AG04450 (cell line): Measurements from ENCODE around the gene CARMIL1. TPM values are rescaled to one million over a fixed set of nuclear protein-coding genes. Genes with fewer than 3 reads are reported as not detected.

Experiments
- CTCF ChIA-PET: fragments of 300-600, 350-600 bp; formaldehyde crosslinking; extraction: SDS; loops from one replicate; lab custom pipeline; 2022; ENCODE audit warnings: antibody characterized with exemption, inconsistent platforms; lab: Charles Lee
- POLR2A ChIA-PET: fragments of 350-600 bp; formaldehyde crosslinking; extraction: SDS; loops from one replicate; lab custom pipeline; 2021; ENCODE audit warnings: antibody characterized with exemption, inconsistent platforms; lab: Yijun Ruan, JAX
- DNase-seq: peaks from one replicate; pipeline ENCODE4 v3.0.0-alpha.2; 2011; ENCODE audit warnings: low read depth, low spot score
- H3K27ac ChIP-seq: one replicate; pipeline ENCODE4 v1.5.1; 2012; ENCODE audit warnings: low read depth, low read length, control low read depth
- H3K27me3 ChIP-seq: one replicate; pipeline ENCODE4 v1.6.0; 2012; ENCODE audit warnings: low read length; ENCODE audit not compliant: control insufficient read depth, insufficient read depth
- H3K4me3 ChIP-seq: 2 replicates; pipeline ENCODE4 v1.5.1; 2011; ENCODE audit warnings: mild to moderate bottlenecking, low read depth, low read length, control low read depth
- H3K9me3 ChIP-seq: 2 replicates; pipeline ENCODE4 v1.5.1; 2012; ENCODE audit warnings: low read length; ENCODE audit not compliant: control insufficient read depth, insufficient read depth
- polyA plus RNA-seq: library from polyadenylated mRNA; depleted of rRNA; stranded (reverse); fragments of >200 nt; gene quantifications from 2 replicates; pipeline ENCODE4 v1.2.3, GENCODE V29; 2011
- TF ChIP-seq, protein P1 (sequence below): IDR thresholded peaks from 2 replicates; pipeline ENCODE4 v1.5.1; 2011; ENCODE audit warnings: low read depth, low read length, control low read depth, inconsistent platforms

CARMIL1 gene
- polyA plus RNA-seq, 1 experiment: 0.55 TPM

DNA sequence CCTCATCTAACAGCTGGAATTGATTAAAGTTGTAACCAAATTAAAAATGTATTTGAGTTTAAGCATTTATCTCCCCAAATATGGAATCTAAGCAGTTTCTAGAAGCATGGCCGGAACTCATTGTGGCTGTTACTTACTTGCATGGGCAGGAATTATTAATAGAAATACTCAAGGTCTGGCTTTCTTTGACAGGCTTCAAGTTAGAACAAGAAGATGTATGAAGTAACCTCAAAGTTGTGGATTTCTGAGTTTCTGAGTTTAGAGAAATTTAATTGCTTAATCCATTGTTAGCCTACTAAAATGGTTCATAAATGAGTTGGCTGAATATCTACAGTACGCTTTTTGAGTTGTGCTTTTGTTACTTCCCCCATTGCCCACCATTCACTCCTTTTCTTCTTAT is 7.7 kb downstream of the CARMIL1 start:
- ChIA-PET CTCF (interaction anchor here (1.4 to 2.0 kb wide), 3 partner anchors 8 to 203 kb away, joined by 5 to 9 read pairs (median 8); partner anchors contain the start of gene CARMIL1), POLR2A (no interaction called here)
- TF ChIP-seq, protein P1, sequence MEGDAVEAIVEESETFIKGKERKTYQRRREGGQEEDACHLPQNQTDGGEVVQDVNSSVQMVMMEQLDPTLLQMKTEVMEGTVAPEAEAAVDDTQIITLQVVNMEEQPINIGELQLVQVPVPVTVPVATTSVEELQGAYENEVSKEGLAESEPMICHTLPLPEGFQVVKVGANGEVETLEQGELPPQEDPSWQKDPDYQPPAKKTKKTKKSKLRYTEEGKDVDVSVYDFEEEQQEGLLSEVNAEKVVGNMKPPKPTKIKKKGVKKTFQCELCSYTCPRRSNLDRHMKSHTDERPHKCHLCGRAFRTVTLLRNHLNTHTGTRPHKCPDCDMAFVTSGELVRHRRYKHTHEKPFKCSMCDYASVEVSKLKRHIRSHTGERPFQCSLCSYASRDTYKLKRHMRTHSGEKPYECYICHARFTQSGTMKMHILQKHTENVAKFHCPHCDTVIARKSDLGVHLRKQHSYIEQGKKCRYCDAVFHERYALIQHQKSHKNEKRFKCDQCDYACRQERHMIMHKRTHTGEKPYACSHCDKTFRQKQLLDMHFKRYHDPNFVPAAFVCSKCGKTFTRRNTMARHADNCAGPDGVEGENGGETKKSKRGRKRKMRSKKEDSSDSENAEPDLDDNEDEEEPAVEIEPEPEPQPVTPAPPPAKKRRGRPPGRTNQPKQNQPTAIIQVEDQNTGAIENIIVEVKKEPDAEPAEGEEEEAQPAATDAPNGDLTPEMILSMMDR: no peak
- H3K27ac ChIP-seq: no peak overlapping the region
- no peaks in the 10 kb centered on the region for H3K27me3 ChIP-seq
- H3K4me3 ChIP-seq: no peak overlapping the region
- no peaks in the 10 kb centered on the region for H3K9me3 ChIP-seq
- no peak for DNase-seq

DNA sequence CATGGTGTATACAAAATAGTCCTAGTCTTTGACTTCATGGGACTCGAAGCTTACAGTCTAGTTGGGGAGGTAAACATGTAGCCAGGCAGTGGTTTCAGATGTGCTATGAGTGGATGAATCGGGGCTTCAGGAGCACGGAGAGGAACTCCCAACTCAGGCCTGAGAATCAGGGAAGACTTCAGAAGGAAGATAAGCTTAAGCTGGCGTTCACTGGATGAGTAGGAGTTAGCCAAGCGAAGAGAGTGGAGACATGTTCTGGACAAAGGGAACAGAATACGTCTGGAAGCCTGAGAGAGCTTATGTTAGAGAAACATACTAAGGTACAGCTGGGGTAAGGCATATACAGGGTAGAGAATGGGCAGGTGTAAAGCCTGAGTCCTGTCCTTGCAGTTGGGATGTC is 8.8 kb downstream of the CARMIL1 start:
- ChIA-PET POLR2A (no interaction called here), CTCF (interaction anchor here (1.4 to 2.0 kb wide), 3 partner anchors 9 to 202 kb away, joined by 5 to 9 read pairs (median 8); partner anchors contain the start of gene CARMIL1)
- H3K4me3 ChIP-seq: no peak overlapping the region
- H3K27ac ChIP-seq: no peak overlapping the region
- no peak for DNase-seq
- TF ChIP-seq, protein P1: no peak
- H3K9me3 ChIP-seq: no peaks in the 10 kb centered on the region
- H3K27me3 ChIP-seq: no peaks in the 10 kb centered on the region

DNA sequence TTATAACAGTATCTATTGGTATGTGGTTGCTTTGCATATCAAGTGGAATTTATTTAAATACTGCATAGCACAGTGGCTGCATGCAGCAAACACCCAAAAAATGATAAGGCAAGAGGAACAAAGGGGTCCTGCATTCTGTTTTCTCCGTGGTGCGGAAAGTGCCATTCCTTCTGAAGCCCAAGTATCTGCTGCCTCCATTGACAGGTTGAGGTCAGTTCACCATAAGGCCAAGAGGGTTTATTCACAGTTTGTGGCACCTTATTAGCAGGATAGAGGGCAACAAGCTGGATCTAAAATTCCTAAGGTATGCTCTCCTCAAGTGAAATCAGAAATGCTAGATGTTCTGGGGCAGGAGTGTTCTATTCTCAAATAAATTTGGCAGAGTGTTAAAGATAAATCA is 9.3 kb downstream of the CARMIL1 start:
- H3K9me3 ChIP-seq: no peaks in the 10 kb centered on the region
- no peak for DNase-seq
- POLR2A ChIA-PET: no interaction called here
- TF ChIP-seq, protein P1: no peak
- no peak overlapping the region for H3K4me3 ChIP-seq
- CTCF ChIA-PET: interaction anchor here (1.7 to 2.0 kb wide), 2 partner anchors 10 to 23 kb away, joined by 8 to 9 read pairs; partner anchors contain the start of gene CARMIL1
- no peak overlapping the region for H3K27ac ChIP-seq
- no peaks in the 10 kb centered on the region for H3K27me3 ChIP-seq

DNA sequence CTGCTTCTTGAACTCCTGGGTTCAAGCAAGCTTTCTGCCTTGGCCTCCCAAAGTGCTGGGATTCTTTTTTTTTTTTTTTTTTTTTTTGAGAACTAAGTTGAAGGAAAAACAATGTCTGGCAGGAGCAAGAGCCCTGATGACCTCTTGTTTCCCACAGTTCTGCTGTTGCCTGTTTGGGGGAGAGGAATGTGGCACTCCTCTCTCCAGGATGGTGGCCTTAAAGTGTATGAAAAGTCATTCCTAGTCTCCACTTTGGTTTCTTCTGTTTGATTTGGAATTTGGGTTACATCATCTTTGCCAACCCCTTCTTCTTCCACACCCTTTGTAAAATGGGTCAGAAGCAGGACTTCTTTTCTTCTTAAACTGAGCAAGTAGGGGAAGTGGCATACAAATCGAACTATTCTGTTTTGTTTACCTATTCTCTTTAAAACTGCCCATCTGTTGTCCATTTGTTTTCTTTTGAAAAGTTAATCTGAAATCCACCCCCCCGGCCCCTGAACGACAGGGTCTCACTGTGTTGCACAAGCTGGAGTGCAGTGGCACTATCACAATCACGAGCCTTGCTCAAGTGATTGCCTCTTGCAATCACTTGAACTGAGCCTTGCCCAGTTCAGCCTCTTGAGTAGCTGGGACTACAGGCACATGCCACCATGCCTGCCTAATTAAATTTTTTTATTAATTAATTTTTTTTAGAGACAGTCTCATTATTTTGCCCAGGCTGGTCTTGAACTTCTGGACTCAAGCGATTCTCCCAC is 11.3 kb downstream of the CARMIL1 start:
- no peaks in the 10 kb centered on the region for H3K27me3 ChIP-seq
- TF ChIP-seq, protein P1: no peak
- no peak for DNase-seq
- POLR2A ChIA-PET: no interaction called here
- no peak overlapping the region for H3K4me3 ChIP-seq
- CTCF ChIA-PET: interaction anchor here (0.6 to 1.2 kb wide), 4 partner anchors 12 to 65 kb away, joined by 3 to 9 read pairs (median 4); partner anchors contain the start of gene CARMIL1
- no peak overlapping the region for H3K27ac ChIP-seq
- H3K9me3 ChIP-seq: no peaks in the 10 kb centered on the region

DNA sequence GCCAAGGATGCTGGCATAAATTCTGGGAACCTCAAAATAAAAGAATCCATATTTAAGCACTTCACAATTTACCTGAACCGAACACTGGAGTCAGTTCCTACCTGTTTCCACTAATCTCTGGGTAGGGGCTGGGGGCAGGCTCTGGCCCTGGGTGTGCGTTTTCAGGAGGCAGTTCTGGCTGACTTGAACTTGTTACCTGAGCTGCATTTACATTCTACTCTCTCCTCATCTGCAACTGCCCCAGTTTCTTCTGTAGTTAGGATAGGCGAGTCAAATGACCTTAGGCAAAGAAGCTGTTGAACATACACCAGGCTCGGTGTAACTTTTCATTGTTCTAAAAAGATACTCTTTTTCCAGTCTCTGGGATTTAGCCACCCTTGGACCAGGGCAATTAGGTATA is 13.2 kb downstream of the CARMIL1 start:
- H3K27me3 ChIP-seq: no peaks in the 10 kb centered on the region
- no peak overlapping the region for H3K4me3 ChIP-seq
- no peak for DNase-seq
- H3K27ac ChIP-seq: no peak overlapping the region
- no peaks in the 10 kb centered on the region for H3K9me3 ChIP-seq
- CTCF ChIA-PET: interaction anchor here (1.2 to 1.5 kb wide), 3 partner anchors 14 to 198 kb away, joined by 3 to 5 read pairs (median 3); no protein-coding TSS in a partner anchor
- TF ChIP-seq, protein P1: no peak
- POLR2A ChIA-PET: no interaction called here
